Measurements from ENCODE around the gene EIF2AK3.

DNA sequence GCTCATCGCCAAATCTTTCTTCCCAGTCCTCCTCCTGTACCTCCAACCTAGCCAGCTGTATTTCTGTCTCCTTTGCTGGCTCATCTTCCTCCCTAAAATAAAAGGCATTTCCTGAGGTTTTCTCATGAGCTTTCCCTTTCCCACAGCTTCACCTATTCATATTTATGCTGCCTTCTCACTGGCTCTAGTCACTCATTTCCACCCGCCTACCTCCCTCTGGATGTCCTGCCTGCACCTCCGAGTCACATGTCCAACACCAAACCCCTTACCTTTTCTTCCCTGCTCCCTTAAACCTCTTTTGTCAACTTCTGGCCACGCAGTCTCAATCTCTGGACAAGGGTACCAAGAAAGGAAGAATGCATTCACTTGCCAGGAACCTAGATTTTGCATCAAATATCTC is 2.8 kb downstream of the EIF2AK3 start:
- TF ChIP-seq, protein P1, sequence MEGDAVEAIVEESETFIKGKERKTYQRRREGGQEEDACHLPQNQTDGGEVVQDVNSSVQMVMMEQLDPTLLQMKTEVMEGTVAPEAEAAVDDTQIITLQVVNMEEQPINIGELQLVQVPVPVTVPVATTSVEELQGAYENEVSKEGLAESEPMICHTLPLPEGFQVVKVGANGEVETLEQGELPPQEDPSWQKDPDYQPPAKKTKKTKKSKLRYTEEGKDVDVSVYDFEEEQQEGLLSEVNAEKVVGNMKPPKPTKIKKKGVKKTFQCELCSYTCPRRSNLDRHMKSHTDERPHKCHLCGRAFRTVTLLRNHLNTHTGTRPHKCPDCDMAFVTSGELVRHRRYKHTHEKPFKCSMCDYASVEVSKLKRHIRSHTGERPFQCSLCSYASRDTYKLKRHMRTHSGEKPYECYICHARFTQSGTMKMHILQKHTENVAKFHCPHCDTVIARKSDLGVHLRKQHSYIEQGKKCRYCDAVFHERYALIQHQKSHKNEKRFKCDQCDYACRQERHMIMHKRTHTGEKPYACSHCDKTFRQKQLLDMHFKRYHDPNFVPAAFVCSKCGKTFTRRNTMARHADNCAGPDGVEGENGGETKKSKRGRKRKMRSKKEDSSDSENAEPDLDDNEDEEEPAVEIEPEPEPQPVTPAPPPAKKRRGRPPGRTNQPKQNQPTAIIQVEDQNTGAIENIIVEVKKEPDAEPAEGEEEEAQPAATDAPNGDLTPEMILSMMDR (IDR thresholded peaks at IDR 0.05; ENCODE audit: borderline replicate concordance, extremely low read depth, low read length, poor library complexity, severe bottlenecking), result no peak
- TF ChIP-seq EZH2 (IDR thresholded peaks at IDR 0.05; ENCODE audit: borderline replicate concordance, low read depth, low read length, severe bottlenecking), result no peak
